Stimulated activated CD4-positive, alpha-beta T cell treated with anti-CD3 and anti-CD28 coated beads, Interleukin-15, amount 100 ng/mL, for 24 hours (primary cell): ENCODE data around the gene TOMT.
"Not testable (repeated sequence)": the region's sequence is repeated elsewhere in the genome, so short reads cannot be mapped to it uniquely, and the experiment has no call there.

Experiments
- DNase-seq: peaks from one replicate; pipeline ENCODE4 v3.0.0-alpha.2; 2020

Gene TOMT

GRCh38 chr11:72129381-72129780, 23.7 kb downstream of the TOMT start:
- DNase-seq: no peak

- no peak for DNase-seq
Measured at GRCh38 chr11:72132646-72133045, 26.9 kb downstream of the TOMT start.

GRCh38 chr11:72135473-72135872, 29.7 kb downstream of the TOMT start, which contains the start of gene FOLR3:
Gene FOLR3, plus strand, starts transcription at chr11:72135725. Its CDS starts 228 bp downstream, at chr11:72135953.
- not testable (repeated sequence) for DNase-seq

GRCh38 chr11:72135891-72136683, 30.4 kb downstream of the TOMT start:
- no peak for DNase-seq

GRCh38 chr11:72136684-72137262, 31.0 kb downstream of the TOMT start:
- DNase-seq: no peak

- DNase-seq: no peak
Measured at GRCh38 chr11:72138821-72139390, 33.2 kb downstream of the TOMT start.

- no peak for DNase-seq
Measured at GRCh38 chr11:72139500-72139899, 33.8 kb downstream of the TOMT start.

- DNase-seq: no peak
Measured at GRCh38 chr11:72140661-72141060, 34.9 kb downstream of the TOMT start.

- DNase-seq: peak; percentile 24
Measured at GRCh38 chr11:72141066-72141465, 35.3 kb downstream of the TOMT start.

GRCh38 chr11:72142086-72142485, 36.4 kb downstream of the TOMT start:
- DNase-seq: not testable (repeated sequence)

- not testable (repeated sequence) for DNase-seq
Measured at GRCh38 chr11:72142543-72142942, 36.8 kb downstream of the TOMT start.

GRCh38 chr11:72144807-72145565, 39.3 kb downstream of the TOMT start:
- DNase-seq: no peak

- DNase-seq: no peak
Measured at GRCh38 chr11:72146625-72147024, 40.9 kb downstream of the TOMT start.

- no peak for DNase-seq
Measured at GRCh38 chr11:72150882-72151281, 45.2 kb downstream of the TOMT start.

- DNase-seq: not testable (repeated sequence)
Measured at GRCh38 chr11:72153874-72154273, 48.1 kb downstream of the TOMT start.

- DNase-seq: no peak
Measured at GRCh38 chr11:72154816-72155215, 49.1 kb downstream of the TOMT start.

GRCh38 chr11:72155751-72156150, 50.0 kb downstream of the TOMT start:
- DNase-seq: no peak

- DNase-seq: no peak
Measured at GRCh38 chr11:72157131-72157530, 51.4 kb downstream of the TOMT start.
